GM18861 (cell line): ENCODE data around the gene SEZ6.

Experiments
- ATAC-seq: cut with Tn5 transposase; IDR thresholded peaks from one replicate; pipeline ENCODE4 v1.9.1; 2021; ENCODE audit not compliant: unreplicated experiment

SEZ6 gene

GRCh38 chr17:28956861-28957260 lies 49.0 kb downstream of the SEZ6 start:
- ATAC-seq, result no peak

GRCh38 chr17:28956112-28956511 lies 49.7 kb downstream of the SEZ6 start:
- ATAC-seq, result no peak

GRCh38 chr17:28955408-28955807 lies 50.4 kb downstream of the SEZ6 start:
- ATAC-seq, result no peak

- ATAC-seq, result no peak
These were observed 50.9 kb downstream of the SEZ6 start for GRCh38 chr17:28954886-28955285.

- no peak for ATAC-seq
These were observed 52.3 kb downstream of the SEZ6 start for GRCh38 chr17:28953444-28954118.

GRCh38 chr17:28951991-28952975 lies 53.5 kb downstream of the SEZ6 start:
- ATAC-seq, result peak; percentile 58

- ATAC-seq, result peak; percentile 65
These were observed 54.3 kb downstream of the SEZ6 start, which contains the start of gene PHF12 for GRCh38 chr17:28951428-28951990. TSS of gene PHF12 (minus strand) at chr17:28951518. CDS start at chr17:28950960, 558 bp downstream.

- no peak for ATAC-seq
These were observed 54.9 kb downstream of the SEZ6 start for GRCh38 chr17:28950752-28951427.

- no peak for ATAC-seq
These were observed 55.6 kb downstream of the SEZ6 start for GRCh38 chr17:28950017-28950751.

GRCh38 chr17:28949185-28950016 lies 56.4 kb downstream of the SEZ6 start:
- no peak for ATAC-seq

- ATAC-seq, result no peak
These were observed 57.0 kb downstream of the SEZ6 start for GRCh38 chr17:28948873-28949184.

- ATAC-seq, result no peak
These were observed 57.5 kb downstream of the SEZ6 start for GRCh38 chr17:28948342-28948741.

- ATAC-seq, result no peak
These were observed 58.2 kb downstream of the SEZ6 start for GRCh38 chr17:28947639-28948038.

- no peak for ATAC-seq
These were observed 59.6 kb downstream of the SEZ6 start for GRCh38 chr17:28946239-28946638.

GRCh38 chr17:28944862-28945741 lies 60.7 kb downstream of the SEZ6 start:
- ATAC-seq, result no peak

GRCh38 chr17:28944343-28944742 lies 61.5 kb downstream of the SEZ6 start:
- ATAC-seq, result no peak

GRCh38 chr17:28942925-28943324 lies 62.9 kb downstream of the SEZ6 start:
- ATAC-seq, result no peak

- no peak for ATAC-seq
These were observed 64.6 kb downstream of the SEZ6 start for GRCh38 chr17:28941251-28941650.

GRCh38 chr17:28940675-28941074 lies 65.2 kb downstream of the SEZ6 start:
- no peak for ATAC-seq
